ENCODE results near the gene SLC34A1.
A peak's percentile ranks its signal among the peaks of the same experiment; 100 is the strongest.

The SLC34A1 gene

GRCh38 chr5:177349762-177350161 is 34.5 kb upstream of the SLC34A1 start:
- no peak for DNase-seq (ENCODE audit: extremely low read depth, low read depth)
- peak overlapping the region; percentile 92 for H3K4me3 ChIP-seq (replicated peaks; ENCODE audit: low read depth, low read length)
- TF ChIP-seq CTCF (IDR thresholded peaks at IDR 0.05; ENCODE audit: low read depth, low read length, missing control alignments), result no peak

- no peak for TF ChIP-seq CTCF (IDR thresholded peaks at IDR 0.05; ENCODE audit: low read depth, low read length, missing control alignments)
- DNase-seq (ENCODE audit: extremely low read depth, low read depth), result no peak
- peak overlapping the region; percentile 92 for H3K4me3 ChIP-seq (replicated peaks; ENCODE audit: low read depth, low read length)
These were observed 33.4 kb upstream of the SLC34A1 start for GRCh38 chr5:177350776-177351391.

GRCh38 chr5:177351392-177352329 is 32.6 kb upstream of the SLC34A1 start, which contains the start of gene LMAN2:
Gene LMAN2, minus strand, starts transcription at chr5:177351668. Its CDS starts 21 bp downstream, at chr5:177351647.
- peak within 1 kb of the TSS; percentile 92 for H3K4me3 ChIP-seq (replicated peaks; ENCODE audit: low read depth, low read length)
- peak; percentile 92 for DNase-seq (ENCODE audit: extremely low read depth, low read depth)
- no peak for TF ChIP-seq CTCF (IDR thresholded peaks at IDR 0.05; ENCODE audit: low read depth, low read length, missing control alignments)

GRCh38 chr5:177353093-177353492 is 31.1 kb upstream of the SLC34A1 start:
- TF ChIP-seq CTCF (IDR thresholded peaks at IDR 0.05; ENCODE audit: low read depth, low read length, missing control alignments), result no peak
- no peak overlapping the region for H3K4me3 ChIP-seq (replicated peaks; ENCODE audit: low read depth, low read length)
- DNase-seq (ENCODE audit: extremely low read depth, low read depth), result no peak

GRCh38 chr5:177354256-177354655 is 30.0 kb upstream of the SLC34A1 start:
- no peak for TF ChIP-seq CTCF (IDR thresholded peaks at IDR 0.05; ENCODE audit: low read depth, low read length, missing control alignments)
- no peak overlapping the region for H3K4me3 ChIP-seq (replicated peaks; ENCODE audit: low read depth, low read length)
- DNase-seq (ENCODE audit: extremely low read depth, low read depth), result no peak

GRCh38 chr5:177354711-177355110 is 29.5 kb upstream of the SLC34A1 start:
- no peak for DNase-seq (ENCODE audit: extremely low read depth, low read depth)
- H3K4me3 ChIP-seq (replicated peaks; ENCODE audit: low read depth, low read length), result no peak overlapping the region
- no peak for TF ChIP-seq CTCF (IDR thresholded peaks at IDR 0.05; ENCODE audit: low read depth, low read length, missing control alignments)
